Astrocyte (in vitro differentiated cells and primary cell): ENCODE data around the gene NEK6. TPM values are rescaled to one million over a fixed set of nuclear protein-coding genes. Genes with fewer than 3 reads are reported as not detected.

Source experiments
- DNase-seq: peaks from one replicate; pipeline ENCODE4 v3.0.0-alpha.2; 2010; ENCODE audit warnings: low read depth
- FAIRE-seq: peaks from 2 replicates; lab custom pipeline; 2011; peaks lifted over from hg19 to GRCh38; lab: Jason Lieb, UNC
- H2AFZ ChIP-seq: 2 replicates; pipeline ENCODE4 v1.6.0; 2012; ENCODE audit warnings: low read depth, low read length, inconsistent platforms
- H3K27ac ChIP-seq: 2 replicates; pipeline ENCODE4 v1.5.1; 2011; ENCODE audit warnings: low read depth, low read length, inconsistent platforms
- H3K27me3 ChIP-seq: 2 replicates; pipeline ENCODE4 v1.6.0; 2011; ENCODE audit warnings: low read length, inconsistent platforms; ENCODE audit not compliant: insufficient read depth
- H3K36me3 ChIP-seq: 2 replicates; pipeline ENCODE4 v1.5.1; 2011; ENCODE audit warnings: low read length, inconsistent platforms; ENCODE audit not compliant: insufficient read depth
- H3K4me1 ChIP-seq: 2 replicates; pipeline ENCODE4 v1.5.1; 2011; ENCODE audit warnings: low read length, inconsistent platforms; ENCODE audit not compliant: insufficient read depth
- H3K4me2 ChIP-seq: 2 replicates; pipeline ENCODE4 v1.6.0; 2012; ENCODE audit warnings: low read length, inconsistent platforms
- H3K4me3 ChIP-seq: 2 replicates; pipeline ENCODE4 v1.5.1; 2011; ENCODE audit warnings: low read depth, mild to moderate bottlenecking, low read length, inconsistent platforms; ENCODE audit not compliant: insufficient read depth
- H3K79me2 ChIP-seq: 2 replicates; pipeline ENCODE4 v1.6.0; 2012; ENCODE audit warnings: mild to moderate bottlenecking, low read length, inconsistent platforms; ENCODE audit not compliant: insufficient read depth
- H3K9ac ChIP-seq: 2 replicates; pipeline ENCODE4 v1.6.0; 2012; ENCODE audit warnings: mild to moderate bottlenecking, low read length, inconsistent platforms
- H3K9me3 ChIP-seq: 2 replicates; pipeline ENCODE4 v1.5.1; 2012; ENCODE audit warnings: low read depth, mild to moderate bottlenecking, low read length, inconsistent platforms; ENCODE audit not compliant: insufficient read depth
- H4K20me1 ChIP-seq: 2 replicates; pipeline ENCODE4 v1.6.0; 2012; ENCODE audit warnings: low read length, inconsistent platforms; ENCODE audit not compliant: insufficient read depth
- H3K27ac Mint-ChIP-seq: one replicate; pipeline ENCODE4 v1.8.0; 2021; ENCODE audit warnings: mild to moderate bottlenecking, mixed read lengths; ENCODE audit not compliant: unreplicated experiment
- H3K27me3 Mint-ChIP-seq: one replicate; pipeline ENCODE4 v1.8.0; 2021; ENCODE audit warnings: low read depth, mixed read lengths; ENCODE audit not compliant: unreplicated experiment
- H3K36me3 Mint-ChIP-seq: one replicate; pipeline ENCODE4 v1.8.0; 2021; ENCODE audit warnings: low read depth, mixed read lengths; ENCODE audit not compliant: unreplicated experiment
- H3K4me1 Mint-ChIP-seq: one replicate; pipeline ENCODE4 v1.8.0; 2021; ENCODE audit warnings: low read depth, mixed read lengths; ENCODE audit not compliant: unreplicated experiment
- H3K4me3 Mint-ChIP-seq: one replicate; pipeline ENCODE4 v1.8.0; 2021; ENCODE audit warnings: mild to moderate bottlenecking, moderate library complexity, mixed read lengths; ENCODE audit not compliant: unreplicated experiment
- H3K9me3 Mint-ChIP-seq: one replicate; pipeline ENCODE4 v1.8.0; 2021; ENCODE audit warnings: mild to moderate bottlenecking, mixed read lengths; ENCODE audit not compliant: unreplicated experiment
- CTCF ChIP-seq: IDR thresholded peaks from 2 replicates; pipeline ENCODE4 v1.5.1; 2011; ENCODE audit warnings: low read depth, mild to moderate bottlenecking, inconsistent platforms, low read length, moderate library complexity; ENCODE audit not compliant: insufficient read depth
- EZH2 ChIP-seq: IDR thresholded peaks from 2 replicates; pipeline ENCODE4 v1.6.1; 2012; ENCODE audit warnings: mild to moderate bottlenecking, low read length, inconsistent platforms; ENCODE audit not compliant: insufficient read depth
- total RNA-seq: library from RNA; stranded (reverse); gene quantifications from 2 replicates; pipeline ENCODE4 v1.2.1, GENCODE V29; 2021

The NEK6 gene
- total RNA-seq, 1 donor from 2014 or later = 76.8 TPM

- no peak for TF ChIP-seq EZH2
- TF ChIP-seq CTCF = no peak
- Mint-ChIP-seq H3K27ac (no peak overlapping the region), H3K36me3 (no peaks in the 10 kb centered on the region), H3K9me3 (no peaks in the 10 kb centered on the region), H3K4me1 (peaks cover 11% of the 10 kb centered on the region), H3K27me3 (peaks cover 25% of the 10 kb centered on the region), H3K4me3 (no peak overlapping the region)
- H3K4me2 ChIP-seq = no peak overlapping the region
- no peaks in the 10 kb centered on the region for H3K79me2 ChIP-seq
- H3K9ac ChIP-seq = no peak overlapping the region
- no peak for DNase-seq
- no peak overlapping the region for H3K27ac ChIP-seq
- peaks cover 15% of the 10 kb centered on the region for H3K4me1 ChIP-seq
- no peaks in the 10 kb centered on the region for H4K20me1 ChIP-seq
- no peak overlapping the region for H3K4me3 ChIP-seq
- H2AFZ ChIP-seq = no peak overlapping the region
- H3K9me3 ChIP-seq = no peaks in the 10 kb centered on the region
- H3K36me3 ChIP-seq = no peaks in the 10 kb centered on the region
- no peaks in the 10 kb centered on the region for H3K27me3 ChIP-seq
- FAIRE-seq = no peak
Observed at GRCh38 chr9:124216474-124217176, 41.1 kb upstream of the NEK6 start.

- DNase-seq = no peak
- H2AFZ ChIP-seq = no peak overlapping the region
- no peak overlapping the region for H3K27ac Mint-ChIP-seq
- no peak overlapping the region for H3K4me3 Mint-ChIP-seq
- peaks cover 36% of the 10 kb centered on the region for H3K27me3 Mint-ChIP-seq
- peaks cover 4% of the 10 kb centered on the region for H3K4me1 ChIP-seq
- H3K27ac ChIP-seq = no peak overlapping the region
- no peaks in the 10 kb centered on the region for H4K20me1 ChIP-seq
- H3K27me3 ChIP-seq = no peaks in the 10 kb centered on the region
- no peaks in the 10 kb centered on the region for H3K36me3 Mint-ChIP-seq
- H3K9ac ChIP-seq = no peak overlapping the region
- peaks cover 4% of the 10 kb centered on the region for H3K4me1 Mint-ChIP-seq
- no peaks in the 10 kb centered on the region for H3K36me3 ChIP-seq
- no peaks in the 10 kb centered on the region for H3K79me2 ChIP-seq
- H3K4me2 ChIP-seq = no peak overlapping the region
- no peak overlapping the region for H3K4me3 ChIP-seq
- H3K9me3 Mint-ChIP-seq = no peaks in the 10 kb centered on the region
- no peak for FAIRE-seq
- no peak for TF ChIP-seq EZH2
- H3K9me3 ChIP-seq = no peaks in the 10 kb centered on the region
Observed at GRCh38 chr9:124217836-124218437, 39.8 kb upstream of the NEK6 start.

- H3K36me3 Mint-ChIP-seq = no peaks in the 10 kb centered on the region
- no peaks in the 10 kb centered on the region for H3K9me3 Mint-ChIP-seq
- H3K4me3 Mint-ChIP-seq = no peak overlapping the region
- no peaks in the 10 kb centered on the region for H3K27me3 ChIP-seq
- H2AFZ ChIP-seq = no peak overlapping the region
- no peak overlapping the region for H3K9ac ChIP-seq
- peaks cover 4% of the 10 kb centered on the region for H3K4me1 Mint-ChIP-seq
- no peak for TF ChIP-seq CTCF
- no peak for TF ChIP-seq EZH2
- peak; percentile 35 for DNase-seq
- no peaks in the 10 kb centered on the region for H3K9me3 ChIP-seq
- no peak overlapping the region for H3K4me3 ChIP-seq
- H3K27ac ChIP-seq = no peak overlapping the region
- no peak overlapping the region for H3K27ac Mint-ChIP-seq
- H3K36me3 ChIP-seq = no peaks in the 10 kb centered on the region
- peaks cover 4% of the 10 kb centered on the region for H3K4me1 ChIP-seq
- H3K79me2 ChIP-seq = no peaks in the 10 kb centered on the region
- H4K20me1 ChIP-seq = no peaks in the 10 kb centered on the region
- H3K27me3 Mint-ChIP-seq = peaks cover 38% of the 10 kb centered on the region
- H3K4me2 ChIP-seq = no peak overlapping the region
- FAIRE-seq = no peak
Observed at GRCh38 chr9:124218438-124218982, 39.2 kb upstream of the NEK6 start.
